22Rv1 (cell line): ENCODE data around the gene ASPSCR1.

Source experiments
- CTCF ChIP-seq: fragments of 450-650 bp; IDR thresholded peaks from 2 replicates; pipeline ENCODE4 v1.5.1; 2017; ENCODE audit warnings: mild to moderate bottlenecking
- ZFX ChIP-seq: fragments of 450-650 bp; IDR thresholded peaks from 2 replicates; pipeline ENCODE4 v1.6.1; 2017; ENCODE audit warnings: antibody characterized with exemption, borderline replicate concordance

GRCh38 chr17:81986606-81987005 lies 9.2 kb downstream of the ASPSCR1 start:
- TF ChIP-seq CTCF (no peak), ZFX (no peak)
